Stimulated activated CD8-positive, alpha-beta memory T cell treated with anti-CD3 and anti-CD28 coated beads, Interleukin-2, amount 100 ng/mL, for 48 hours (primary cell): ENCODE results near the gene RIMS4.

ENCODE experiments used
- DNase-seq, 2 donors: peaks; one replicate each; pipeline ENCODE4 v3.0.0-alpha.2; 2020; ENCODE audit warnings: low read depth in 2 of 2

The RIMS4 gene

GRCh38 chr20:44720997-44721784 lies 89.2 kb downstream of the RIMS4 start:
- DNase-seq = no peak

- no peak for DNase-seq
Measured at GRCh38 chr20:44720621-44720996, 89.7 kb downstream of the RIMS4 start.

GRCh38 chr20:44719841-44720240 lies 90.5 kb downstream of the RIMS4 start:
- DNase-seq = no peak

- DNase-seq = no peak
Measured at GRCh38 chr20:44717986-44718385, 92.4 kb downstream of the RIMS4 start.

- no peak for DNase-seq
Measured at GRCh38 chr20:44716309-44717106, 93.8 kb downstream of the RIMS4 start.

- DNase-seq = no peak
Measured at GRCh38 chr20:44715499-44716308, 94.6 kb downstream of the RIMS4 start.

GRCh38 chr20:44714701-44715498 lies 95.4 kb downstream of the RIMS4 start, which contains the start of gene CCN5:
Gene CCN5, plus strand, starts transcription at chr20:44715369. Its CDS starts 22 bp downstream, at chr20:44715391.
- no peak for DNase-seq

GRCh38 chr20:44714102-44714700 lies 96.1 kb downstream of the RIMS4 start:
- DNase-seq = no peak

- no peak for DNase-seq
Measured at GRCh38 chr20:44711237-44711636, 99.1 kb downstream of the RIMS4 start.

- DNase-seq = no peak
Measured at GRCh38 chr20:44709797-44710196, 100.5 kb downstream of the RIMS4 start.

- no peak for DNase-seq
Measured at GRCh38 chr20:44709380-44709779, 101.0 kb downstream of the RIMS4 start.

- DNase-seq = no peak
Measured at GRCh38 chr20:44707018-44707579, 103.2 kb downstream of the RIMS4 start.

GRCh38 chr20:44706301-44707017 lies 103.9 kb downstream of the RIMS4 start:
- no peak for DNase-seq

GRCh38 chr20:44705364-44706094 lies 104.8 kb downstream of the RIMS4 start:
- no peak for DNase-seq

GRCh38 chr20:44704551-44704971 lies 105.8 kb downstream of the RIMS4 start:
- DNase-seq = no peak

- DNase-seq = no peak
Measured at GRCh38 chr20:44703956-44704488, 106.3 kb downstream of the RIMS4 start.

GRCh38 chr20:44703183-44703925 lies 107.0 kb downstream of the RIMS4 start:
- no peak for DNase-seq

GRCh38 chr20:44702776-44703175 lies 107.6 kb downstream of the RIMS4 start:
- DNase-seq = no peak
